ENCODE results near the gene TBC1D21. TPM values are rescaled to one million over a fixed set of nuclear protein-coding genes. Genes with fewer than 3 reads are reported as not detected.

Gene TBC1D21, protein sequence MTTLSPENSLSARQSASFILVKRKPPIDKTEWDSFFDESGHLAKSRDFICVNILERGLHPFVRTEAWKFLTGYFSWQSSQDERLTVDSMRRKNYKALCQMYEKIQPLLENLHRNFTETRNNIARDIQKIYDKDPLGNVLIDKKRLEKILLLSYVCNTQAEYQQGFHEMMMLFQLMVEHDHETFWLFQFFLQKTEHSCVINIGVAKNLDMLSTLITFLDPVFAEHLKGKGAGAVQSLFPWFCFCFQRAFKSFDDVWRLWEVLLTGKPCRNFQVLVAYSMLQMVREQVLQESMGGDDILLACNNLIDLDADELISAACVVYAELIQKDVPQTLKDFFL
- polyA plus RNA-seq = not detected

DNA sequence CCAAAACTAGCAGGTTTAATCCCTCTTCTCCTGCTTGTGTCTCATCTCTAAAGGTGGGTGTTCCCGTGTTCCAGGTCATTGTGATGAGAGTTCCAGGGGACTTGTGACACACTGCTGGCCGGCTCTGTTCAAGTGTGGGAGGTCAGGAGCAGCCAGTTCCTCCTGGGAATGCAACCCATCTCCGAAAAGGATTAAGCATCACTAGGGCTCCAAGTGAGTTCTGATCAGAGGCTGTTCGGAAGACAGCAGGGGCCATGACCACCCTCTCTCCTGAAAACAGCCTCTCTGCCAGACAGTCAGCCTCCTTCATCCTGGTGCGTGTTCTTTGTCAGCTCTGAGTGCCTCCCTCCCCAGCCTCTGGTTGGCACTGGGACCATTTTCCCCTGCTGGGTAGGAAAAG is at the start of gene TBC1D21:
TBC1D21 (plus strand) TSS at position 109 of the 400 bp plus-strand sequence; CDS start at position 255, 146 bp downstream.
- peaks cover 2% of the 10 kb centered on the region for H3K36me3 Mint-ChIP-seq
- peaks cover 0 to 3% (median 0%) of the 10 kb centered on the region in 3 donors for H3K9me3 Mint-ChIP-seq
- H3K4me1 Mint-ChIP-seq = no peaks in the 10 kb centered on the region
- no peak within 1 kb of the TSS for H3K4me3 Mint-ChIP-seq
- H3K27me3 Mint-ChIP-seq = peaks cover 34% of the 10 kb centered on the region
- peak within 1 kb of the TSS in 1 of 3 donors; percentile 31 for H3K27ac Mint-ChIP-seq

DNA sequence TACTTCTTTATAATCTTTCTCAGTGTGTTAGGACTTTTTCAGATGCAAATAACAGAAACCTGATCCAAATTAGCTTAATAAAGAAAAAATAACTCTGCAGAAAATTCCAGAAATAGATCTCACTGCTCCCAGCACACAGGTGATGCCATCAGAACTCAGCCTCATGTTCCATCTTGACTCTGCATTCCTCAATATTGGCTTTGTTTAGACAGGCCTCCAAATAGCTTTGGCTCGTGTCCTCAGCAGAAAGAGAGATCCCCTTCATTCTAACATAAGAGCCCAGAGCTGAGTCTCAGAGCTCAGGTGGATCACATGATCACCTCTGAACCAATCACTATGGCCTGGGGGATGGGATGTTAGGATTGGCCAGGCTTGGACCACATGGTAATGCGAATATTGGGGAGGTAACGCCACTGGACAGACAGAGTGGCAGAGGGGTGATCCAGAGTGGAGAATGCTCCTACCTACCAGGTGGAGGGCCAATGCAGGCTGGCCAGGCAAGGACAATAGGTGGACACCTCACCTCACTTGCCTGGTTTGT is 46.6 kb upstream of the TBC1D21 start:
- H3K27ac Mint-ChIP-seq = no peak overlapping the region
- H3K4me3 Mint-ChIP-seq = no peak overlapping the region
- H3K27me3 Mint-ChIP-seq = peaks cover 13% of the 10 kb centered on the region
- H3K36me3 Mint-ChIP-seq = no peaks in the 10 kb centered on the region
- H3K4me1 Mint-ChIP-seq = no peaks in the 10 kb centered on the region
- no peaks in the 10 kb centered on the region for H3K9me3 Mint-ChIP-seq

GRCh38 chr15:73829523-73829922 is 43.8 kb upstream of the TBC1D21 start:
- Mint-ChIP-seq H3K9me3 (no peaks in the 10 kb centered on the region), H3K36me3 (no peaks in the 10 kb centered on the region), H3K4me3 (no peak overlapping the region), H3K27me3 (peaks cover 13% of the 10 kb centered on the region), H3K4me1 (no peaks in the 10 kb centered on the region), H3K27ac (no peak overlapping the region)

DNA sequence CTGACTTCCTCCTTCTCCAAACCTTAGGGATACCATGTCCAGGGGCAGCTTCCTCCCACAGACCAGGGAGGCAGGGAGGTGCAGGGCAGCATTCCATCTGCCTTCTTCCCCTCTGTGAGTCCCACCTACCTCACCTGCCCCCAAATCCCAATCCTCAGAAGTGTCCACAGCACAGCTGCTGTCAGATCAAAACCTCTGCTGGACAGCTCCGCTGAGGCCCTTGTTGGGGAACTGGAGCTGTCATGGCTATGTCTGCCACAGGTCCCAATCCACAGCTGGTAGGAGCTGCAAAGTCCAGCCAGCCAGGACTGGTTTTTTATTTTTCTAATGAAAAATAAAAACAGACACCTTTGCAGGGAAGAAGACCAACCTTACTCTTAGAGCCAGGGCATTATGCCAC is 40.7 kb upstream of the TBC1D21 start:
- H3K4me1 Mint-ChIP-seq = no peaks in the 10 kb centered on the region
- H3K27ac Mint-ChIP-seq = no peak overlapping the region
- peaks cover 15% of the 10 kb centered on the region for H3K27me3 Mint-ChIP-seq
- no peak overlapping the region for H3K4me3 Mint-ChIP-seq
- no peaks in the 10 kb centered on the region for H3K36me3 Mint-ChIP-seq
- no peaks in the 10 kb centered on the region for H3K9me3 Mint-ChIP-seq

DNA sequence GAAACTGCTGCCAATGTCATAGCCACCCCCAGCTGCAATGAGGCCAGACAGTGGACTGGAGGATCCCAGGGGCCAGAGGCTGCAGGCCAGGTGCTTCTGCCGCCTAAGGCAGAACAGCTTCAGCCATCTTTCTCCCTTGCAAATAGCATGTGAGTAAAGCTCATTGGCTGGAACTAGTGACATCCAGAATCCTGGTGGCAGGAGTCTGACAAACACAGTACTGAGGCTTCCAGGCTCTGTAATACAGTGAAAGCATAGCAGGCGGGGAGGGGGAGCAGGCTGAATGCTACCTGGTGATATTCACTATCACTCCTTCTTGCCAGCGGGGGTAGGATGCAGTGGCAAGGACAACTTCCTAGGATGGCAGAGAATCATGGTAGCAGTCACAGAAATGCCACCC is 36.5 kb upstream of the TBC1D21 start:
- no peaks in the 10 kb centered on the region for H3K36me3 Mint-ChIP-seq
- H3K4me3 Mint-ChIP-seq = no peak overlapping the region
- no peaks in the 10 kb centered on the region for H3K4me1 Mint-ChIP-seq
- H3K9me3 Mint-ChIP-seq = no peaks in the 10 kb centered on the region
- H3K27me3 Mint-ChIP-seq = peaks cover 18% of the 10 kb centered on the region
- H3K27ac Mint-ChIP-seq = no peak overlapping the region

DNA sequence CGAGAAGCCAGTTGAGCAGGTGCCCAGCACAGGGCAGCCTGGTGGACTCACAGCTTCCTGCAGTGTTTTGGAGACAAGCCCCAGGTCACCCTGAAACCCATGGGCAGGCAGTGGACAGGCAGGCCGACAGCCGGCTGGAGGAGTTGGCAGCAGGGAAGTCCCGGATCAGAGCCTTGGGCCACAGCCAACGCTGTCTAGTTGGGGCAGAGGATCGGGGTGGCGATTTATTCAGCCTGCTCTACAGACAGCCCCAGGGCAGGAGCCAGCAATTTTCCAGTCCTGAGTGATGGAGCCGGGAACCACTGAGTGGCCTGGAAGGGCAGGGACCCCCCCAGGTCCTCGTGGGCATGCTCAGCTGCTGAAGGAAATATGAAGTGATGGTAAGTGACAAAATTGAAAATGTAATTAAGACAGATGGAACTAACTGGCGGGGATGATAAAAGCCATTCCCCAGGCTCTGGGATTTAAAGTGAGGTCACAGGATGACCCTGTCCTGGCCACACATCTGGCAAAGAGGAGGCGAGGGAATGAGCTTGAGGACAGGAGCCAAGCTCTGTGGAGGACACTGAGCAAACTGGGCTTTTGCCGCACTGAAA is 34.4 kb upstream of the TBC1D21 start:
- no peaks in the 10 kb centered on the region for H3K36me3 Mint-ChIP-seq
- no peak overlapping the region for H3K27ac Mint-ChIP-seq
- peaks cover 2 to 3% (median 3%) of the 10 kb centered on the region in 3 donors for H3K9me3 Mint-ChIP-seq
- peaks cover 20% of the 10 kb centered on the region for H3K27me3 Mint-ChIP-seq
- H3K4me1 Mint-ChIP-seq = no peaks in the 10 kb centered on the region
- no peak overlapping the region for H3K4me3 Mint-ChIP-seq

- Mint-ChIP-seq H3K27me3 (peaks cover 19% of the 10 kb centered on the region), H3K27ac (no peak overlapping the region), H3K9me3 (peaks cover 2 to 3% (median 3%) of the 10 kb centered on the region in 3 donors)
Measured at GRCh38 chr15:73839699-73840377, 33.5 kb upstream of the TBC1D21 start.

DNA sequence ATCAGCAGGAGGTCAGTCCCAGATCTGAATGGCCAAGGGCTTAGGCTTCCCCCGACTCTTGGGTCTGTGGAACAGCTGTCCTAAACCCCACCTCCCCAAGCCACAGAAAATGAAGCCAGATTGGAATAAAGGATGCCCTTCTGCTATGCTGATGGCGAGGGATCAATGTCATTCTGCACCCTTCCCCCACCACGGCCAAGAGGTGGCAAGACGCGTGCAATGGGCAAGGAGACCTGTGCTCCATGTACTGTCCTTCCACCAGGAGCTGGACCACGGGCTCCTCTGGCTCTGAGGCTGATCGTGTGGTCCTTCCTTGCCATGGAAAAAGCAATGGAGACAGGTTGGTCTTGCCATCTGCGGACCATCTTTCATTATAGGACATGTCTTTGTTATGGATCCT is 32.6 kb upstream of the TBC1D21 start:
- H3K4me3 Mint-ChIP-seq = no peak overlapping the region
- H3K4me1 Mint-ChIP-seq = no peaks in the 10 kb centered on the region
- no peak overlapping the region for H3K27ac Mint-ChIP-seq
- peaks cover 13% of the 10 kb centered on the region for H3K27me3 Mint-ChIP-seq
- peaks cover 2 to 3% (median 3%) of the 10 kb centered on the region in 3 donors for H3K9me3 Mint-ChIP-seq
- H3K36me3 Mint-ChIP-seq = no peaks in the 10 kb centered on the region

More at GRCh38 chr15:73839699-73840377, 33.5 kb upstream of the TBC1D21 start:
- H3K4me3 Mint-ChIP-seq = no peak overlapping the region
- no peaks in the 10 kb centered on the region for H3K4me1 Mint-ChIP-seq
- H3K36me3 Mint-ChIP-seq = no peaks in the 10 kb centered on the region

DNA sequence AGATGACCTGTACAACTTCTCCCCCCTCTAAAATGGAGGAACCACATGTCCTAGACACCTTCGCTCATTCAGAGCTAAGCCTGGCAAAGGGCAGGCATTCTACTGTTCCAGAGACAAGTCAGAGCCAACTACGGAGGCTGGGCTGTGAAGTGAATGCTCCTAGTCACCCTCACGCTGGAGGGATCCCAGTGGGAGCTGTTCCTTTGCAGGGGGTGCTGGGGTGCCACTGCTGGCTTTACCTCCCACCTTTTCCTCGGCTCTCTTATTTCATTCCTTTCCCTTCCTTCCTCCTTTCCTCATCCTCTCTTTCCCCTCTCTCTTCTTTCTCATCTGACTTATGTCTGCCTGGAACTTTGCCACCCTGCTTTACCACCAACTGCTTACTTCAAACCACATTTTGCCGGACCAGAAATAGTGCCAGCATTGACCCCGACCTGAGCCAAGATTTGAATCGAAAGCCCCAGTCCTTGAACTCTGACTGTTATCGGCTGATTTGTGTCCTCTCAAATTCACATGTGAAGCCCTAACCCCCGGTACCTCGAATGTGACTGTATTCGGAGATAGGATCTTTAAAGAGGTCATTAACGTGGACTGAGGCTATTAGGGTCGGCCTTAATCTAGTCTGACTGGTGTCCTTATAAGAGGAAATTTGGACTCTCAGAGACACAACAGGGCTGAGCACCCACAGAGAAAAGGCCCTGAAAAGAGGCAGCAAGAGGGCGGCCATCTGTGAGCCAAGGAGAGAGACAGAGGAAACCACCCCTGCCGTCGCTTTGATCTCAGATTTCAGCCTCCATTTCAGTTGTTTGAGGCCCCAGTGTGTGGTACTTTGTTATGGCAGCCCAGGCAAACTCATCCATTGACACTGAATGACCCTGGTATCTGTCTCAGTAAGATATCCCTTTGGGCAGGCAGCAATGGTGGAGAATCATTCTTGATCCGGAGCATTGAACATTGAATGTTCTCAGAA is 31.3 kb upstream of the TBC1D21 start:
- peaks cover 14% of the 10 kb centered on the region for H3K27me3 Mint-ChIP-seq
- no peaks in the 10 kb centered on the region for H3K4me1 Mint-ChIP-seq
- H3K27ac Mint-ChIP-seq = no peak overlapping the region
- H3K36me3 Mint-ChIP-seq = no peaks in the 10 kb centered on the region
- H3K9me3 Mint-ChIP-seq = peaks cover 2 to 3% (median 3%) of the 10 kb centered on the region in 3 donors
- H3K4me3 Mint-ChIP-seq = no peak overlapping the region

- H3K4me3 Mint-ChIP-seq = no peak overlapping the region
- H3K36me3 Mint-ChIP-seq = no peaks in the 10 kb centered on the region
- no peak overlapping the region for H3K27ac Mint-ChIP-seq
- H3K9me3 Mint-ChIP-seq = peaks cover 2 to 3% (median 3%) of the 10 kb centered on the region in 3 donors
- peaks cover 15% of the 10 kb centered on the region for H3K27me3 Mint-ChIP-seq
- H3K4me1 Mint-ChIP-seq = no peaks in the 10 kb centered on the region
Measured at GRCh38 chr15:73843787-73844186, 29.6 kb upstream of the TBC1D21 start.

DNA sequence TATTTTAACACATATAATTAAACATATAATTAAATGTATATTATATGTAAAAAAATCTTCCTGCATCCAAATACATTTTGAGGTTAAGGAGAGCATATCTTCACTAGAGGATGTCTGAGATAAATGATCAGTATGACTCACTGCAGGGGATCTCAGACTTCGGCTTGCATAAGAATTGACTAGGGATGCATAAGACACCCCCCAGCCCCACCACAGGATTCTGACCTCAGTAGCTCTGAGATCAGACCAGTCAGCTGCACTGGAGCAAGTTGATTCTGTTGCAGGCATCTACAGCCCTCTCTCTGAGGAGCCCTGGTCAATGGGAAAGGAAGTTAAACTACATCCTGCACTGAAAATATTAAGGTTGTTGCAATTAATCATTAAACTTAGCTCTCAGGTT is 29.0 kb upstream of the TBC1D21 start:
- Mint-ChIP-seq H3K27me3 (peaks cover 18% of the 10 kb centered on the region), H3K27ac (no peak overlapping the region), H3K36me3 (no peaks in the 10 kb centered on the region), H3K4me1 (no peaks in the 10 kb centered on the region), H3K9me3 (peaks cover 2 to 3% (median 3%) of the 10 kb centered on the region in 3 donors), H3K4me3 (no peak overlapping the region)

GRCh38 chr15:73845507-73845906 is 27.9 kb upstream of the TBC1D21 start:
- H3K9me3 Mint-ChIP-seq = peaks cover 2 to 4% (median 3%) of the 10 kb centered on the region in 3 donors
- peaks cover 15% of the 10 kb centered on the region for H3K27me3 Mint-ChIP-seq
- no peaks in the 10 kb centered on the region for H3K4me1 Mint-ChIP-seq
- no peaks in the 10 kb centered on the region for H3K36me3 Mint-ChIP-seq
- H3K27ac Mint-ChIP-seq = no peak overlapping the region
- H3K4me3 Mint-ChIP-seq = no peak overlapping the region

- H3K27ac Mint-ChIP-seq = no peak overlapping the region
- H3K9me3 Mint-ChIP-seq = peaks cover 2 to 4% (median 3%) of the 10 kb centered on the region in 3 donors
- no peak overlapping the region for H3K4me3 Mint-ChIP-seq
- no peaks in the 10 kb centered on the region for H3K4me1 Mint-ChIP-seq
- no peaks in the 10 kb centered on the region for H3K36me3 Mint-ChIP-seq
- H3K27me3 Mint-ChIP-seq = peaks cover 13% of the 10 kb centered on the region
Measured at GRCh38 chr15:73845907-73846306, 27.5 kb upstream of the TBC1D21 start.

DNA sequence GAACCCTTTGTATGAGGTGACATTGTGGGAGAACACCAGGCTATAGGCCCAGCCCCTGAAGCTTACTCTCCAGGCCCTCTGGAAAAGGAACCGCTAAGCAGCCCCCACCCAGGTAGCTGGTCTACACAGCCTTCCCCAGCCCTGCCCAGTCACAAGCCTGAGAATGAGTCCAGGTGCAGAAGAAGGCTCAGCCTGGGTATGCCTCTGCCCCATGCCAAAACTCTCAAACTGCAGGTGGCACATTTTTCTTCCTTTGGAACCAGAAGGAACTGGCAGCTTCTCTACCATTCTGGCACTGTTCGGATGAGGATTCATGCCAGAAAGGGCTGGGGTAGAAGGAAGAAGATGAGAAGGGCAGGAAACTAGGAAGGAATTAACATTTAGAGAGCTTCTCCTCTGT is 23.7 kb upstream of the TBC1D21 start:
- Mint-ChIP-seq H3K27ac (no peak overlapping the region), H3K27me3 (peaks cover 25% of the 10 kb centered on the region), H3K9me3 (peaks cover 0 to 5% (median 3%) of the 10 kb centered on the region in 3 donors), H3K4me1 (no peaks in the 10 kb centered on the region), H3K4me3 (no peak overlapping the region), H3K36me3 (no peaks in the 10 kb centered on the region)

Measured in IgD-negative memory B cell (primary cell).